ENCODE data around the gene PSMB2. TPM values are rescaled to one million over a fixed set of nuclear protein-coding genes. Genes with fewer than 3 reads are reported as not detected.

The PSMB2 gene
- total RNA-seq, 1 experiment from 2014 or later: 122 TPM

DNA sequence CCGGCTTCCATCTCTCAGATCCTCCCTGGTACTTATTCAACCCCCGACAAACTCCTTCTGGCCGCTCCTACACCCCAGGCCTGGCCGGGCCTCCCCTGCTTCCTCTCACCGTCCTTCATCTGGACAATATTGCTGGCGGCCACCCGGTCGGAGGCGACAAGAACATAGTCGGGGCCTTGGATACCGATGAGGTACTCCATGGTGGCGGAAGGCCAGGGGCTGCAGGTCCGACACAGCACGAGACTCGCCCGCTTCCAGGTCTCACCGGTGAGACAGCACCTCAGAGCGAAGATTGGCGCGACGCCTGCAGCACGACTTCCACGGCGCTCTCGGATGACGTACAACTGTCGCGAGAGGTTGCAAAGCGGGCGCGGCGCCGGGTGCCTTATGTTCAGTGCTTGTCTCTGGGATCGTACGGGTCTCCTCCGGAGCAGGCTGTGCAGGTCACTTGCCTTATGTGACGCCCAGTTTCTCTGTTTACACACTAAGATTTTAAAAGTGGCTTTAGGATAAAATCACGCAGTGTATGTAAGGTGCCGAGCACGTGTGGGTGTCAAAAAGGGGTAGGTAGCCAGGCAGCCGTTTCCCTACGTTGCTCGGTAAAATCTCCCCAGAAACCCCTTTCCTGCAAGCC lies at the start of gene PSMB2 (continued):
- TF ChIP-seq, protein P1, sequence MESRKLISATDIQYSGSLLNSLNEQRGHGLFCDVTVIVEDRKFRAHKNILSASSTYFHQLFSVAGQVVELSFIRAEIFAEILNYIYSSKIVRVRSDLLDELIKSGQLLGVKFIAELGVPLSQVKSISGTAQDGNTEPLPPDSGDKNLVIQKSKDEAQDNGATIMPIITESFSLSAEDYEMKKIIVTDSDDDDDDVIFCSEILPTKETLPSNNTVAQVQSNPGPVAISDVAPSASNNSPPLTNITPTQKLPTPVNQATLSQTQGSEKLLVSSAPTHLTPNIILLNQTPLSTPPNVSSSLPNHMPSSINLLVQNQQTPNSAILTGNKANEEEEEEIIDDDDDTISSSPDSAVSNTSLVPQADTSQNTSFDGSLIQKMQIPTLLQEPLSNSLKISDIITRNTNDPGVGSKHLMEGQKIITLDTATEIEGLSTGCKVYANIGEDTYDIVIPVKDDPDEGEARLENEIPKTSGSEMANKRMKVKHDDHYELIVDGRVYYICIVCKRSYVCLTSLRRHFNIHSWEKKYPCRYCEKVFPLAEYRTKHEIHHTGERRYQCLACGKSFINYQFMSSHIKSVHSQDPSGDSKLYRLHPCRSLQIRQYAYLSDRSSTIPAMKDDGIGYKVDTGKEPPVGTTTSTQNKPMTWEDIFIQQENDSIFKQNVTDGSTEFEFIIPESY (IDR thresholded peaks at IDR 0.05; ENCODE audit: extremely low read depth, insufficient replicate concordance, low read length): peak; percentile 97
- TF ChIP-seq EZH2phosphoT487 (IDR thresholded peaks at IDR 0.05; ENCODE audit: borderline replicate concordance): no peak
- no peak for TF ChIP-seq EZH2 (IDR thresholded peaks at IDR 0.05)
- peak; percentile 94 for TF ChIP-seq SIN3A (IDR thresholded peaks at IDR 0.05; ENCODE audit: low read depth)
- peak; percentile 68 for TF ChIP-seq SP1 (IDR thresholded peaks at IDR 0.05; ENCODE audit: low read depth)

- RAD21 ChIA-PET (ENCODE audit: low non-redundant PET in 1 of 2, low total read pairs in 2 of 2, uncharacterized antibody in 2 of 2, unreplicated experiment in 2 of 2): no interaction called here
- Histone ChIP-seq H3K9me3 (ENCODE audit: control insufficient read depth in 1 of 2, insufficient read depth in 1 of 2, low read depth in 1 of 2, low read length in 2 of 2) (no peaks in the 10 kb centered on the region), H2AFZ (ENCODE audit: low read depth, low read length, poor library complexity, severe bottlenecking) (no peak overlapping the region), H3K27ac (ENCODE audit: low read depth, low read length) (no peak overlapping the region), H3K9ac (ENCODE audit: low read length) (no peak overlapping the region), H3K27me3 (ENCODE audit: insufficient read depth, low read length) (peaks cover 15% of the 10 kb centered on the region; the same call in 1 of the 2 replicates), H4K20me1 (ENCODE audit: insufficient read depth) (no peaks in the 10 kb centered on the region), H3K4me3 (replicated peaks in 1 of 2; ENCODE audit: low read depth in 1 of 2, low read length in 2 of 2) (no peak overlapping the region), H3K9me2 (ENCODE audit: insufficient read depth) (no peaks in the 10 kb centered on the region), H3K4me2 (ENCODE audit: low read length) (no peak overlapping the region), H3K36me3 (ENCODE audit: control insufficient read depth in 1 of 2, insufficient read depth in 2 of 2, low read length in 2 of 2) (no peaks in the 10 kb centered on the region), H3K4me1 (ENCODE audit: control insufficient read depth in 1 of 2, insufficient read depth in 2 of 2, low read length in 2 of 2) (no peaks in the 10 kb centered on the region), H3K79me2 (ENCODE audit: insufficient read depth, low read length) (no peaks in the 10 kb centered on the region)
- no TSS peak for BruUV-seq (replicated peaks)
- ATAC-seq (no peak), DNase-seq (ENCODE audit: low read depth, low spot score) (no peak)
- TF ChIP-seq, protein P1 (IDR thresholded peaks at IDR 0.05; ENCODE audit: extremely low read depth, insufficient replicate concordance, low read length): no peak
- TF ChIP-seq CEBPB (IDR thresholded peaks at IDR 0.05; ENCODE audit: low read depth): no peak
- TF ChIP-seq JUND (IDR thresholded peaks at IDR 0.05): no peak
- TF ChIP-seq SIN3A (IDR thresholded peaks at IDR 0.05; ENCODE audit: low read depth): no peak
- no peak for TF ChIP-seq EGR1 (IDR thresholded peaks at IDR 0.05; ENCODE audit: low read depth)
- TF ChIP-seq RAD21 (IDR thresholded peaks at IDR 0.05; ENCODE audit: low read depth): no peak
- TF ChIP-seq, protein P2, sequence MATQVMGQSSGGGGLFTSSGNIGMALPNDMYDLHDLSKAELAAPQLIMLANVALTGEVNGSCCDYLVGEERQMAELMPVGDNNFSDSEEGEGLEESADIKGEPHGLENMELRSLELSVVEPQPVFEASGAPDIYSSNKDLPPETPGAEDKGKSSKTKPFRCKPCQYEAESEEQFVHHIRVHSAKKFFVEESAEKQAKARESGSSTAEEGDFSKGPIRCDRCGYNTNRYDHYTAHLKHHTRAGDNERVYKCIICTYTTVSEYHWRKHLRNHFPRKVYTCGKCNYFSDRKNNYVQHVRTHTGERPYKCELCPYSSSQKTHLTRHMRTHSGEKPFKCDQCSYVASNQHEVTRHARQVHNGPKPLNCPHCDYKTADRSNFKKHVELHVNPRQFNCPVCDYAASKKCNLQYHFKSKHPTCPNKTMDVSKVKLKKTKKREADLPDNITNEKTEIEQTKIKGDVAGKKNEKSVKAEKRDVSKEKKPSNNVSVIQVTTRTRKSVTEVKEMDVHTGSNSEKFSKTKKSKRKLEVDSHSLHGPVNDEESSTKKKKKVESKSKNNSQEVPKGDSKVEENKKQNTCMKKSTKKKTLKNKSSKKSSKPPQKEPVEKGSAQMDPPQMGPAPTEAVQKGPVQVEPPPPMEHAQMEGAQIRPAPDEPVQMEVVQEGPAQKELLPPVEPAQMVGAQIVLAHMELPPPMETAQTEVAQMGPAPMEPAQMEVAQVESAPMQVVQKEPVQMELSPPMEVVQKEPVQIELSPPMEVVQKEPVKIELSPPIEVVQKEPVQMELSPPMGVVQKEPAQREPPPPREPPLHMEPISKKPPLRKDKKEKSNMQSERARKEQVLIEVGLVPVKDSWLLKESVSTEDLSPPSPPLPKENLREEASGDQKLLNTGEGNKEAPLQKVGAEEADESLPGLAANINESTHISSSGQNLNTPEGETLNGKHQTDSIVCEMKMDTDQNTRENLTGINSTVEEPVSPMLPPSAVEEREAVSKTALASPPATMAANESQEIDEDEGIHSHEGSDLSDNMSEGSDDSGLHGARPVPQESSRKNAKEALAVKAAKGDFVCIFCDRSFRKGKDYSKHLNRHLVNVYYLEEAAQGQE (IDR thresholded peaks at IDR 0.05; ENCODE audit: low read depth): no peak
- no peak for TF ChIP-seq EZH2 (IDR thresholded peaks at IDR 0.05)
- TF ChIP-seq CBX3 (IDR thresholded peaks at IDR 0.05; ENCODE audit: low read depth): no peak
- TF ChIP-seq FOSL1 (IDR thresholded peaks at IDR 0.05; ENCODE audit: low read depth): no peak
- TF ChIP-seq POLR2AphosphoS5 (IDR thresholded peaks at IDR 0.05; ENCODE audit: low read depth, low read length): no peak
- CTCF ChIA-PET: no interaction called here
- POLR2A ChIA-PET: no interaction called here
- intact Hi-C loops (cut with micrococcal nuclease): no loop called here
Observed at GRCh38 chr1:35691080-35691479, 49.8 kb upstream of the PSMB2 start.

Data from HCT116 (cell line).